Measurements from ENCODE around the gene CCDC196. TPM values are rescaled to one million over a fixed set of nuclear protein-coding genes. Genes with fewer than 3 reads are reported as not detected.

CCDC196 gene
- total and polyA plus RNA-seq, 2 of the 4 experiments (the other 2 are of a cell fraction): not detected

GRCh38 chr14:66445936-66446335 lies 40.2 kb upstream of the CCDC196 start:
- Histone ChIP-seq H3K27ac (ENCODE audit: insufficient read depth, low read length) (no peak overlapping the region), H3K9me1 (ENCODE audit: insufficient read depth, low read length) (no peaks in the 10 kb centered on the region), H4K91ac (ENCODE audit: insufficient read depth, low read depth, low read length) (no peak overlapping the region), H3K14ac (replicated peaks; ENCODE audit: low read depth, low read length) (no peak overlapping the region), H4K8ac (ENCODE audit: low read depth in 2 of 2, low read length in 2 of 2) (no peak overlapping the region), H3K79me1 (ENCODE audit: low read depth in 1 of 2, low read length in 2 of 2) (no peaks in the 10 kb centered on the region), H3K23ac (ENCODE audit: low read depth, low read length) (no peak overlapping the region), H3K36me3 (ENCODE audit: control insufficient read depth, insufficient read depth, low read length) (no peaks in the 10 kb centered on the region), H2AK9ac (replicated peaks; ENCODE audit: low read depth, low read length, poor library complexity) (no peak overlapping the region), H3K4me2 (ENCODE audit: low read depth, low read length) (no peak overlapping the region), H2AK5ac (ENCODE audit: low read depth, low read length) (no peak overlapping the region), H4K5ac (ENCODE audit: low read depth, low read length) (no peak overlapping the region), H3K27me3 (ENCODE audit: control insufficient read depth, insufficient read depth, low read length) (no peaks in the 10 kb centered on the region), H3K56ac (ENCODE audit: extremely low read depth, insufficient read depth, low read length) (no peak overlapping the region), H3K9ac (ENCODE audit: low read depth, low read length) (no peak overlapping the region), H2BK15ac (ENCODE audit: low read depth, low read length) (no peak overlapping the region), H2BK20ac (ENCODE audit: low read depth, low read length) (no peak overlapping the region), H3K9me3 (ENCODE audit: control insufficient read depth, insufficient read depth, low read length) (no peaks in the 10 kb centered on the region; the same call in 1 of the 2 replicates), H4K20me1 (ENCODE audit: insufficient read depth, low read length) (no peaks in the 10 kb centered on the region), H3K4me1 (ENCODE audit: control insufficient read depth, insufficient read depth, low read length) (no peaks in the 10 kb centered on the region), H3K18ac (ENCODE audit: low read depth, low read length) (no peak overlapping the region), H3K4me3 (ENCODE audit: insufficient read depth, low read depth, low read length) (no peak overlapping the region), H2BK5ac (ENCODE audit: low read depth, low read length, poor library complexity, severe bottlenecking) (no peak overlapping the region), H3K4ac (ENCODE audit: low read depth, low read length) (no peak overlapping the region), H2BK120ac (ENCODE audit: low read depth, low read length) (no peak overlapping the region), H2AFZ (replicated peaks; ENCODE audit: low read length, poor library complexity) (no peak overlapping the region)
- in situ Hi-C loops (cut with MboI; ENCODE audit: low sequenced_read_pairs) (no loop called here), intact Hi-C loops (cut with micrococcal nuclease) (no loop called here), dilution Hi-C loops (cut with HindIII; ENCODE audit: low sequenced_read_pairs, unreplicated experiment) (no loop called here)
- TF ChIP-seq FOS (IDR thresholded peaks at IDR 0.05; ENCODE audit: low read depth, low read length): no peak
- TF ChIP-seq, protein P1, sequence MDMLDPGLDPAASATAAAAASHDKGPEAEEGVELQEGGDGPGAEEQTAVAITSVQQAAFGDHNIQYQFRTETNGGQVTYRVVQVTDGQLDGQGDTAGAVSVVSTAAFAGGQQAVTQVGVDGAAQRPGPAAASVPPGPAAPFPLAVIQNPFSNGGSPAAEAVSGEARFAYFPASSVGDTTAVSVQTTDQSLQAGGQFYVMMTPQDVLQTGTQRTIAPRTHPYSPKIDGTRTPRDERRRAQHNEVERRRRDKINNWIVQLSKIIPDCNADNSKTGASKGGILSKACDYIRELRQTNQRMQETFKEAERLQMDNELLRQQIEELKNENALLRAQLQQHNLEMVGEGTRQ (IDR thresholded peaks at IDR 0.05; ENCODE audit: low read depth, low read length): no peak
- TF ChIP-seq ELK1 (IDR thresholded peaks at IDR 0.05; ENCODE audit: borderline replicate concordance, low read depth, low read length): no peak
- TF ChIP-seq CEBPB (IDR thresholded peaks at IDR 0.05; ENCODE audit: low read depth, low read length): no peak
- TF ChIP-seq CHD1 (IDR thresholded peaks at IDR 0.05; ENCODE audit: low read depth, low read length): no peak
- no peak for TF ChIP-seq MAZ (IDR thresholded peaks at IDR 0.05; ENCODE audit: borderline replicate concordance, low read depth, low read length)
- no peak for TF ChIP-seq RFX5 (IDR thresholded peaks at IDR 0.05; ENCODE audit: low read depth, low read length)
- TF ChIP-seq RAD21 (IDR thresholded peaks at IDR 0.05; ENCODE audit: low read length): no peak
- TF ChIP-seq SMC3 (IDR thresholded peaks at IDR 0.05; ENCODE audit: low read depth, low read length): no peak
- TF ChIP-seq MXI1 (IDR thresholded peaks at IDR 0.05; ENCODE audit: borderline replicate concordance, low read depth, low read length): no peak
- TF ChIP-seq BHLHE40 (IDR thresholded peaks at IDR 0.05; ENCODE audit: low read depth, low read length): no peak
- TF ChIP-seq MAFK (IDR thresholded peaks at IDR 0.05; ENCODE audit: low read depth, low read length): no peak
- DNase-seq: no peak
- POLR2A ChIA-PET (ENCODE audit: unreplicated experiment): no interaction called here
- CTCF ChIA-PET: no interaction called here
- no peak for ATAC-seq (ENCODE audit: low read depth)
- BruUV-seq (replicated peaks): no TSS peak
